ENCODE data around the gene FARS2.

The FARS2 gene

DNA sequence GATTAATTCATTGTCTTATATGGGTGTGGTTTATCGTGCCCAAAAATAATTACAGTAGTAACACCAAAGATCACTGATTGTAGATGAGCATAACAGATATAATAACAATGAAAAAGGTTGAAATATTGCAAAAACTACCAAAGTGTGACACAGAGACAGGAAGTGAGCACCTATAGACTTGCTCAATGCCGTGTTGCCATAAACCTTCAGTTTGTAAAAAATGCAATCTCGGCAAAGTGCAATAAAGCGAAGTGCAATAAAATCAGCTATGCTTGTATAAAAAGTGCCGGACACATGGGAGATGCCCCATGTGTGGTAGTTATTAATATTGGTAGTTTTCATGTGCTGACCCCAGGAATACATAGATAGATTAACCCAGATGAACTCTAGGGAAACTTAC, 552.8 kb downstream of the FARS2 start:
- DNase-seq = no peak
- Histone ChIP-seq H3K9me3 (ENCODE audit: insufficient read depth, low read depth, low read length) (peaks cover 14% of the 10 kb centered on the region), H4K12ac (ENCODE audit: low read depth, low read length) (no peak overlapping the region), H4K91ac (ENCODE audit: low read depth, low read length) (no peak overlapping the region), H4K8ac (ENCODE audit: low read depth, low read length) (no peak overlapping the region), H3K4me3 (ENCODE audit: low read depth, low read length) (no peak overlapping the region), H3K27me3 (ENCODE audit: insufficient read depth, low read length) (no peaks in the 10 kb centered on the region), H3K4me2 (ENCODE audit: low read length) (no peak overlapping the region), H3K9ac (ENCODE audit: low read length) (no peak overlapping the region), H3K18ac (ENCODE audit: low read length) (no peak overlapping the region), H2BK12ac (ENCODE audit: low read length) (no peak overlapping the region), H2AK5ac (ENCODE audit: low read length) (no peak overlapping the region), H3K36me3 (ENCODE audit: control insufficient read depth in 1 of 2, insufficient read depth in 2 of 2, low read length in 2 of 2) (no peaks in the 10 kb centered on the region), H2BK5ac (ENCODE audit: low read depth, low read length, poor library complexity) (no peak overlapping the region), H2BK120ac (ENCODE audit: insufficient read depth, low read length, poor library complexity) (no peak overlapping the region), H3K79me1 (ENCODE audit: low read length) (no peaks in the 10 kb centered on the region), H3K23ac (ENCODE audit: low read length) (no peak overlapping the region), H3K79me2 (ENCODE audit: control insufficient read depth, insufficient read depth, low read length, poor library complexity) (no peaks in the 10 kb centered on the region), H3K4me1 (ENCODE audit: control insufficient read depth in 1 of 2, insufficient read depth in 2 of 2, low read length in 2 of 2) (no peaks in the 10 kb centered on the region), H2AFZ (ENCODE audit: insufficient read depth, low read length, poor library complexity) (no peak overlapping the region), H3K14ac (ENCODE audit: low read length) (no peak overlapping the region), H3K4ac (ENCODE audit: low read depth, low read length) (no peak overlapping the region), H3K27ac (ENCODE audit: low read depth, low read length) (no peak overlapping the region)
- no CpG with 5 or more reads among the region's 5 CpGs for WGBS (ENCODE audit: extremely low coverage, insufficient coverage, insufficient read length)

DNA sequence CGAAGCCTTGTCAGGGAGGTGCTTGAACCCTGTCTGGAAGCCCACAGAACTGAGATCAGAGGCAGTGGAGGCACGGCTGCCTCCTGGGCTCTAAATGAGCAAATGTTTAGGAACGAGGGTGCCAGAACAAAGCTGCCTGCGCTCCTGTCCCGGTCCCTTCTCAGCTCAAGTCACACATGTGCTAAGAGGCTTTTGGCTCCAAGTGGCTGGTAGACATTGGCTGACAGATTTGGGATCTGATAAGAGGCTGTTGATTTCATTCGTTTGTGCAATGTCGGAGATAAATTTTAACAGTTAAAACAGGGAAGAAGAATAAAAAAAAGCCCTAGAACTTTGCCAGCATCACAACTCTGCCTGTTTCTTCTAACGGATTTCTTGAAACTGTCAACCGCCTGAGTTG, 553.6 kb downstream of the FARS2 start:
- Histone ChIP-seq H4K8ac (ENCODE audit: low read depth, low read length) (no peak overlapping the region), H3K9me3 (ENCODE audit: insufficient read depth, low read depth, low read length) (peaks cover 14% of the 10 kb centered on the region), H3K14ac (ENCODE audit: low read length) (no peak overlapping the region), H2BK120ac (ENCODE audit: insufficient read depth, low read length, poor library complexity) (no peak overlapping the region), H3K23ac (ENCODE audit: low read length) (no peak overlapping the region), H4K91ac (ENCODE audit: low read depth, low read length) (no peak overlapping the region), H2AK5ac (ENCODE audit: low read length) (no peak overlapping the region), H3K79me2 (ENCODE audit: control insufficient read depth, insufficient read depth, low read length, poor library complexity) (no peaks in the 10 kb centered on the region), H3K4me1 (ENCODE audit: control insufficient read depth in 1 of 2, insufficient read depth in 2 of 2, low read length in 2 of 2) (no peaks in the 10 kb centered on the region), H3K27ac (ENCODE audit: low read depth, low read length) (no peak overlapping the region), H3K4me2 (ENCODE audit: low read length) (no peak overlapping the region), H2AFZ (ENCODE audit: insufficient read depth, low read length, poor library complexity) (no peak overlapping the region), H3K27me3 (ENCODE audit: insufficient read depth, low read length) (no peaks in the 10 kb centered on the region), H2BK12ac (ENCODE audit: low read length) (no peak overlapping the region), H3K36me3 (ENCODE audit: control insufficient read depth in 1 of 2, insufficient read depth in 2 of 2, low read length in 2 of 2) (no peaks in the 10 kb centered on the region), H3K4ac (ENCODE audit: low read depth, low read length) (no peak overlapping the region), H4K12ac (ENCODE audit: low read depth, low read length) (no peak overlapping the region), H3K79me1 (ENCODE audit: low read length) (no peaks in the 10 kb centered on the region), H3K9ac (ENCODE audit: low read length) (no peak overlapping the region), H3K4me3 (ENCODE audit: low read depth, low read length) (peak overlapping the region; percentile 36), H3K18ac (ENCODE audit: low read length) (no peak overlapping the region), H2BK5ac (ENCODE audit: low read depth, low read length, poor library complexity) (no peak overlapping the region)
- WGBS (ENCODE audit: extremely low coverage, insufficient coverage, insufficient read length) = no CpG with 5 or more reads among the region's 9 CpGs
- no peak for DNase-seq

- no peak overlapping the region for H4K12ac ChIP-seq (ENCODE audit: low read depth, low read length)
These were observed 556.6 kb downstream of the FARS2 start for GRCh38 chr6:5817869-5818268.

GRCh38 chr6:5818959-5819358, 557.6 kb downstream of the FARS2 start:
- no peak overlapping the region for H3K9ac ChIP-seq (ENCODE audit: low read length)
- no peak overlapping the region for H2AK5ac ChIP-seq (ENCODE audit: low read length)
- H4K8ac ChIP-seq (ENCODE audit: low read depth, low read length) = no peak overlapping the region
- no peak overlapping the region for H3K27ac ChIP-seq (ENCODE audit: low read depth, low read length)
- no peak overlapping the region for H2BK120ac ChIP-seq (ENCODE audit: insufficient read depth, low read length, poor library complexity)
- H3K4ac ChIP-seq (ENCODE audit: low read depth, low read length) = no peak overlapping the region
- no peaks in the 10 kb centered on the region for H3K36me3 ChIP-seq (ENCODE audit: control insufficient read depth in 1 of 2, insufficient read depth in 2 of 2, low read length in 2 of 2)
- no peak overlapping the region for H4K91ac ChIP-seq (ENCODE audit: low read depth, low read length)
- H3K79me1 ChIP-seq (ENCODE audit: low read length) = no peaks in the 10 kb centered on the region
- peaks cover 16% of the 10 kb centered on the region for H3K9me3 ChIP-seq (ENCODE audit: insufficient read depth, low read depth, low read length)
- WGBS (ENCODE audit: extremely low coverage, insufficient coverage, insufficient read length) = no CpG with 5 or more reads among the region's 6 CpGs
- H3K4me2 ChIP-seq (ENCODE audit: low read length) = no peak overlapping the region
- no peak overlapping the region for H4K12ac ChIP-seq (ENCODE audit: low read depth, low read length)
- H3K4me3 ChIP-seq (ENCODE audit: low read depth, low read length) = no peak overlapping the region
- no peak for DNase-seq
- H3K18ac ChIP-seq (ENCODE audit: low read length) = no peak overlapping the region
- no peaks in the 10 kb centered on the region for H3K79me2 ChIP-seq (ENCODE audit: control insufficient read depth, insufficient read depth, low read length, poor library complexity)
- no peak overlapping the region for H3K14ac ChIP-seq (ENCODE audit: low read length)
- no peak overlapping the region for H2BK5ac ChIP-seq (ENCODE audit: low read depth, low read length, poor library complexity)
- no peak overlapping the region for H2BK12ac ChIP-seq (ENCODE audit: low read length)
- no peak overlapping the region for H2AFZ ChIP-seq (ENCODE audit: insufficient read depth, low read length, poor library complexity)
- H3K27me3 ChIP-seq (ENCODE audit: insufficient read depth, low read length) = no peaks in the 10 kb centered on the region
- H3K23ac ChIP-seq (ENCODE audit: low read length) = no peak overlapping the region
- no peaks in the 10 kb centered on the region for H3K4me1 ChIP-seq (ENCODE audit: control insufficient read depth in 1 of 2, insufficient read depth in 2 of 2, low read length in 2 of 2)

More at GRCh38 chr6:5817869-5818268, 556.6 kb downstream of the FARS2 start:
- DNase-seq = no peak
- no peaks in the 10 kb centered on the region for H3K79me2 ChIP-seq (ENCODE audit: control insufficient read depth, insufficient read depth, low read length, poor library complexity)
- no CpG with 5 or more reads among the region's 3 CpGs for WGBS (ENCODE audit: extremely low coverage, insufficient coverage, insufficient read length)
- H3K4me2 ChIP-seq (ENCODE audit: low read length) = no peak overlapping the region
- H3K4me1 ChIP-seq (ENCODE audit: control insufficient read depth in 1 of 2, insufficient read depth in 2 of 2, low read length in 2 of 2) = no peaks in the 10 kb centered on the region
- no peak overlapping the region for H2BK5ac ChIP-seq (ENCODE audit: low read depth, low read length, poor library complexity)
- H2AFZ ChIP-seq (ENCODE audit: insufficient read depth, low read length, poor library complexity) = no peak overlapping the region
- peaks cover 16% of the 10 kb centered on the region for H3K9me3 ChIP-seq (ENCODE audit: insufficient read depth, low read depth, low read length)
- H4K8ac ChIP-seq (ENCODE audit: low read depth, low read length) = no peak overlapping the region
- no peak overlapping the region for H2AK5ac ChIP-seq (ENCODE audit: low read length)
- no peak overlapping the region for H3K27ac ChIP-seq (ENCODE audit: low read depth, low read length)
- H3K23ac ChIP-seq (ENCODE audit: low read length) = no peak overlapping the region
- H3K79me1 ChIP-seq (ENCODE audit: low read length) = no peaks in the 10 kb centered on the region
- no peaks in the 10 kb centered on the region for H3K27me3 ChIP-seq (ENCODE audit: insufficient read depth, low read length)
- H3K18ac ChIP-seq (ENCODE audit: low read length) = no peak overlapping the region
- H3K4me3 ChIP-seq (ENCODE audit: low read depth, low read length) = no peak overlapping the region
- no peak overlapping the region for H2BK12ac ChIP-seq (ENCODE audit: low read length)
- H3K4ac ChIP-seq (ENCODE audit: low read depth, low read length) = no peak overlapping the region
- H3K36me3 ChIP-seq (ENCODE audit: control insufficient read depth in 1 of 2, insufficient read depth in 2 of 2, low read length in 2 of 2) = no peaks in the 10 kb centered on the region
- no peak overlapping the region for H3K14ac ChIP-seq (ENCODE audit: low read length)
- H4K91ac ChIP-seq (ENCODE audit: low read depth, low read length) = no peak overlapping the region
- no peak overlapping the region for H2BK120ac ChIP-seq (ENCODE audit: insufficient read depth, low read length, poor library complexity)
- no peak overlapping the region for H3K9ac ChIP-seq (ENCODE audit: low read length)
